ENCODE results near the gene AUTS2. TPM values are rescaled to one million over a fixed set of nuclear protein-coding genes. Genes with fewer than 3 reads are reported as not detected.

AUTS2 gene
- total and polyA plus RNA-seq, 10 of the 15 experiments (the other 5 are each of a cell fraction or from before 2014, with no cell fraction given), result 6.4 to 55.6 (median 21.6) TPM

GRCh38 chr7:69567800-69568199 is 30.5 kb upstream of the AUTS2 start:
- ATAC-seq, result no peak
- no TSS peak for BruUV-seq (replicated peaks)
- RAD21 ChIA-PET (ENCODE audit: unreplicated experiment), result no interaction called here

More at GRCh38 chr7:69567800-69568199, 30.5 kb upstream of the AUTS2 start:
- no peak for DNase-seq (ENCODE audit: low read depth, low spot score)
- ChIA-PET SMC1A (ENCODE audit: uncharacterized antibody, unreplicated experiment) (interaction anchor here (0.9 to 1.0 kb wide), 2 partner anchors 9 to 258 kb away, joined by 3 to 5 read pairs; no protein-coding TSS in a partner anchor), CTCF (no interaction called here), POLR2A (no interaction called here)
- in situ Hi-C loops (cut with MboI) (no loop called here), intact Hi-C loops (cut with micrococcal nuclease; ENCODE audit: unreplicated experiment) (no loop called here)
- no peak overlapping the region for H3K9ac ChIP-seq (ENCODE audit: control insufficient read depth, insufficient read depth, low read length)
- no peaks in the 10 kb centered on the region for H3K79me2 ChIP-seq (ENCODE audit: control insufficient read depth, insufficient read depth, low read length)
- no peaks in the 10 kb centered on the region for H3K36me3 ChIP-seq (ENCODE audit: control insufficient read depth in 2 of 2, insufficient read depth in 2 of 2, low read length in 1 of 2)
- peaks cover 11% of the 10 kb centered on the region for H3K4me1 ChIP-seq (ENCODE audit: control insufficient read depth, insufficient read depth, low read length)
- H3K4me3 ChIP-seq, result no peak overlapping the region
- 42% methylated on average over 2 of the region's 2 CpGs for WGBS (ENCODE audit: insufficient coverage, insufficient replicate concordance, low lambda C conversion rate, missing lambda C conversion rate)
- FAIRE-seq, result no peak
- TF ChIP-seq USF2 (IDR thresholded peaks at IDR 0.05; ENCODE audit: borderline replicate concordance, low read depth, low read length) (no peak), DPF2 (IDR thresholded peaks at IDR 0.05) (no peak), RB1 (IDR thresholded peaks at IDR 0.05; ENCODE audit: borderline replicate concordance) (no peak), BCL3 (IDR thresholded peaks at IDR 0.05; ENCODE audit: borderline replicate concordance, insufficient read depth, low read depth, low read length, poor library complexity, severe bottlenecking) (no peak), HDAC2 (IDR thresholded peaks at IDR 0.05) (no peak), SREBF2 (IDR thresholded peaks at IDR 0.05; ENCODE audit: low read length) (no peak), HDGF (IDR thresholded peaks at IDR 0.05) (no peak)
- no peak overlapping the region for H3K27ac ChIP-seq (ENCODE audit: control insufficient read depth, insufficient read depth)
- H2AFZ ChIP-seq (ENCODE audit: control insufficient read depth, low read depth, low read length), result no peak overlapping the region
- H3K4me2 ChIP-seq (ENCODE audit: control insufficient read depth, insufficient read depth), result no peak overlapping the region
- H3K27me3 ChIP-seq (replicated peaks in 1 of 2; ENCODE audit: control insufficient read depth in 2 of 2, insufficient read depth in 2 of 2, low read length in 1 of 2), result no peaks in the 10 kb centered on the region
- no peaks in the 10 kb centered on the region for H4K20me1 ChIP-seq (ENCODE audit: control insufficient read depth, insufficient read depth)
- H3K9me3 ChIP-seq (replicated peaks; ENCODE audit: control insufficient read depth, insufficient read depth, low read length), result no peaks in the 10 kb centered on the region

Measured in GM12878 (cell line).